Measurements from ENCODE around the gene BTN2A1. TPM values are rescaled to one million over a fixed set of nuclear protein-coding genes. Genes with fewer than 3 reads are reported as not detected.

Gene BTN2A1
- total and polyA plus RNA-seq, 10 of the 15 experiments (the other 5 are each of a cell fraction or from before 2014, with no cell fraction given), result 8.2 to 28.0 (median 15.8) TPM

DNA sequence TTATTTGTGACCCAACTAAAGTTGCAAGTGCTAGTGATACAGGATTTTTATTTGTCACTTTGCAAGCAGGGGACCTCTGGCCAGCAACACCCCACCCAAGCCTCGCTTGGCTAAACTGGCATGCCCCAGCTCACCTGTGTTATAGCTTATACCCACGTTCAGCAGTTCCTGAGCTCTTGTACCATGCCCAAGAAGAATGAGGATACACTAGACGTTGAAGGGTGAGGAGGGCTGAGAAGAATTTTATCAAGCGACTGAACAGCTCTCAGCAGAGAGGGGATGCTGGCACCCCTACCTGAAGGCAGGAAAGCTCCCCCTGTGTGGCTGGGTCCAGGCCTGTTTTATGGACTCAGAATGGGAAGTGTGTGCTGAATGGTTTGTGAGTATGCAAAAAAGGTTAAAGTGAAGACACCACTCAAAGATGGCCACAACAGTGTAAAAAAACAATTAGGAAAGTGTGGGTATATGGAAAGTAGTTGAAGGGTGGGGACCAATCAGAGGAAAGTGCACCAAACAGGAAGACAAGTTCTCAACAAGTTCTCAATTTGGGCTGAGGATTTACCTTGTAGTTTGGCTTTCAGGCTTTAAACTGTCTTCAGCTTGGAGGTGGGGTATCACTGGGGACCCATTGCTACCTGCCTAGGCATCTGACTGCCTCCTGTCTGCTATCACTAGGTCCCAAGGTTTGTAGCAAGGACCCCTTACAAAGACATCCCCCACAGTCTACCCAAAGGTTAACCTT is 15.0 kb downstream of the BTN2A1 start:
- Histone ChIP-seq H3K9me3 (replicated peaks; ENCODE audit: control insufficient read depth, insufficient read depth, low read length) (peaks cover 6% of the 10 kb centered on the region; the same call in 2 of the 3 replicates), H3K4me3 (no peak overlapping the region), H3K27me3 (replicated peaks in 1 of 2; ENCODE audit: control insufficient read depth in 2 of 2, insufficient read depth in 2 of 2, low read length in 1 of 2) (no peaks in the 10 kb centered on the region), H3K4me1 (ENCODE audit: control insufficient read depth, insufficient read depth, low read length) (peaks cover 28% of the 10 kb centered on the region), H3K9ac (ENCODE audit: control insufficient read depth, insufficient read depth, low read length) (peak overlapping the region; percentile 99; the same call in 1 of the 2 replicates), H4K20me1 (ENCODE audit: control insufficient read depth, insufficient read depth) (no peaks in the 10 kb centered on the region), H3K4me2 (ENCODE audit: control insufficient read depth, insufficient read depth) (peak overlapping the region; percentile 58), H2AFZ (ENCODE audit: control insufficient read depth, low read depth, low read length) (peak overlapping the region; percentile 59), H3K79me2 (ENCODE audit: control insufficient read depth, insufficient read depth, low read length) (peaks cover 13% of the 10 kb centered on the region), H3K36me3 (ENCODE audit: control insufficient read depth in 2 of 2, insufficient read depth in 2 of 2, low read length in 1 of 2) (peaks cover 3 to 6% of the 10 kb centered on the region in 2 experiments; a peak in 3 of 4 replicates), H3K27ac (ENCODE audit: control insufficient read depth, insufficient read depth) (peak overlapping the region; percentile 100)
- ChIA-PET SMC1A (ENCODE audit: uncharacterized antibody, unreplicated experiment) (interaction anchor here (0.9 to 3.2 kb wide), 15 partner anchors 8 to 131 kb away, joined by 3 to 26 read pairs (median 5); partner anchors contain the start of genes BTN2A1 and HMGN4), CTCF (interaction anchor here (1.0 to 2.7 kb wide), 4 partner anchors 62 to 141 kb away, joined by 3 to 13 read pairs (median 5); partner anchors contain the start of gene ABT1), POLR2A (interaction anchor here (0.9 to 5.1 kb wide), 9 partner anchors 8 to 90 kb away, joined by 3 to 38 read pairs (median 7); partner anchors contain the start of genes BTN2A2 and HMGN4), RAD21 (ENCODE audit: unreplicated experiment) (interaction anchor here (1.0 to 3.1 kb wide), 10 partner anchors 27 to 131 kb away, joined by 3 to 27 read pairs (median 8); partner anchors contain the start of gene HMGN4)
- FAIRE-seq (no peak), ATAC-seq (no peak), DNase-seq (ENCODE audit: low read depth, low spot score) (no peak)
- in situ Hi-C loops (cut with MboI) (no loop called here), intact Hi-C loops (cut with micrococcal nuclease; ENCODE audit: unreplicated experiment) (no loop called here)
- 47% methylated on average over 4 of the region's 4 CpGs for WGBS (ENCODE audit: insufficient coverage, insufficient replicate concordance, low lambda C conversion rate, missing lambda C conversion rate)
- no TSS peak for BruUV-seq (replicated peaks)
- no peak for TF ChIP-seq NFXL1 (IDR thresholded peaks at IDR 0.05; ENCODE audit: borderline replicate concordance)
- TF ChIP-seq FOXM1 (IDR thresholded peaks at IDR 0.05; ENCODE audit: low read depth, low read length), result no peak
- TF ChIP-seq YY1 (IDR thresholded peaks at IDR 0.05; ENCODE audit: low read depth, low read length), result no peak
- no peak for TF ChIP-seq RFX5 (IDR thresholded peaks at IDR 0.05; ENCODE audit: low read depth, low read length)
- TF ChIP-seq, protein P1, sequence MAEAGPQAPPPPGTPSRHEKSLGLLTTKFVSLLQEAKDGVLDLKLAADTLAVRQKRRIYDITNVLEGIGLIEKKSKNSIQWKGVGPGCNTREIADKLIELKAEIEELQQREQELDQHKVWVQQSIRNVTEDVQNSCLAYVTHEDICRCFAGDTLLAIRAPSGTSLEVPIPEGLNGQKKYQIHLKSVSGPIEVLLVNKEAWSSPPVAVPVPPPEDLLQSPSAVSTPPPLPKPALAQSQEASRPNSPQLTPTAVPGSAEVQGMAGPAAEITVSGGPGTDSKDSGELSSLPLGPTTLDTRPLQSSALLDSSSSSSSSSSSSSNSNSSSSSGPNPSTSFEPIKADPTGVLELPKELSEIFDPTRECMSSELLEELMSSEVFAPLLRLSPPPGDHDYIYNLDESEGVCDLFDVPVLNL (IDR thresholded peaks at IDR 0.05; ENCODE audit: low read depth, low read length), result no peak
- TF ChIP-seq, protein P2, sequence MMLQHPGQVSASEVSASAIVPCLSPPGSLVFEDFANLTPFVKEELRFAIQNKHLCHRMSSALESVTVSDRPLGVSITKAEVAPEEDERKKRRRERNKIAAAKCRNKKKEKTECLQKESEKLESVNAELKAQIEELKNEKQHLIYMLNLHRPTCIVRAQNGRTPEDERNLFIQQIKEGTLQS (IDR thresholded peaks at IDR 0.05; ENCODE audit: borderline replicate concordance, extremely low read depth, low read depth, low read length), result no peak
- TF ChIP-seq, protein P3, sequence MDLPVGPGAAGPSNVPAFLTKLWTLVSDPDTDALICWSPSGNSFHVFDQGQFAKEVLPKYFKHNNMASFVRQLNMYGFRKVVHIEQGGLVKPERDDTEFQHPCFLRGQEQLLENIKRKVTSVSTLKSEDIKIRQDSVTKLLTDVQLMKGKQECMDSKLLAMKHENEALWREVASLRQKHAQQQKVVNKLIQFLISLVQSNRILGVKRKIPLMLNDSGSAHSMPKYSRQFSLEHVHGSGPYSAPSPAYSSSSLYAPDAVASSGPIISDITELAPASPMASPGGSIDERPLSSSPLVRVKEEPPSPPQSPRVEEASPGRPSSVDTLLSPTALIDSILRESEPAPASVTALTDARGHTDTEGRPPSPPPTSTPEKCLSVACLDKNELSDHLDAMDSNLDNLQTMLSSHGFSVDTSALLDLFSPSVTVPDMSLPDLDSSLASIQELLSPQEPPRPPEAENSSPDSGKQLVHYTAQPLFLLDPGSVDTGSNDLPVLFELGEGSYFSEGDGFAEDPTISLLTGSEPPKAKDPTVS (IDR thresholded peaks at IDR 0.05; ENCODE audit: low read depth, low read length), result no peak
- 0 out of 2 replicates have a peak, but pooled peaks have one; percentile 45 for TF ChIP-seq HDGF (IDR thresholded peaks at IDR 0.05)
- TF ChIP-seq, protein P4, sequence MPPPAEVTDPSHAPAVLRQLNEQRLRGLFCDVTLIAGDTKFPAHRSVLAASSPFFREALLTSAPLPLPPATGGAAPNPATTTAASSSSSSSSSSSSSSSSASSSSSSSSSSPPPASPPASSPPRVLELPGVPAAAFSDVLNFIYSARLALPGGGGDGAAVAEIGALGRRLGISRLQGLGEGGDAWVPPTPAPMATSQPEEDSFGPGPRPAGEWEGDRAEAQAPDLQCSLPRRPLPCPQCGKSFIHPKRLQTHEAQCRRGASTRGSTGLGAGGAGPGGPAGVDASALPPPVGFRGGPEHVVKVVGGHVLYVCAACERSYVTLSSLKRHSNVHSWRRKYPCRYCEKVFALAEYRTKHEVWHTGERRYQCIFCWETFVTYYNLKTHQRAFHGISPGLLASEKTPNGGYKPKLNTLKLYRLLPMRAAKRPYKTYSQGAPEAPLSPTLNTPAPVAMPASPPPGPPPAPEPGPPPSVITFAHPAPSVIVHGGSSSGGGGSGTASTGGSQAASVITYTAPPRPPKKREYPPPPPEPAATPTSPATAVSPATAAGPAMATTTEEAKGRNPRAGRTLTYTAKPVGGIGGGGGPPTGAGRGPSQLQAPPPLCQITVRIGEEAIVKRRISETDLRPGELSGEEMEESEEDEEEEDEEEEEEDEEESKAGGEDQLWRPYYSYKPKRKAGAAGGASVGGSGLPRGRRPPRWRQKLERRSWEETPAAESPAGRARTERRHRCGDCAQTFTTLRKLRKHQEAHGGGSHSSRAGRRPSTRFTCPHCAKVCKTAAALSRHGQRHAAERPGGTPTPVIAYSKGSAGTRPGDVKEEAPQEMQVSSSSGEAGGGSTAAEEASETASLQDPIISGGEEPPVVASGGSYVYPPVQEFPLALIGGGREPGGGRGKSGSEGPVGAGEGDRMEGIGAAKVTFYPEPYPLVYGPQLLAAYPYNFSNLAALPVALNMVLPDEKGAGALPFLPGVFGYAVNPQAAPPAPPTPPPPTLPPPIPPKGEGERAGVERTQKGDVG (CRISPR knock-in tag; IDR thresholded peaks at IDR 0.05), result no peak
- no peak for TF ChIP-seq CBFB (IDR thresholded peaks at IDR 0.05; ENCODE audit: low read depth)
- TF ChIP-seq, protein P5, sequence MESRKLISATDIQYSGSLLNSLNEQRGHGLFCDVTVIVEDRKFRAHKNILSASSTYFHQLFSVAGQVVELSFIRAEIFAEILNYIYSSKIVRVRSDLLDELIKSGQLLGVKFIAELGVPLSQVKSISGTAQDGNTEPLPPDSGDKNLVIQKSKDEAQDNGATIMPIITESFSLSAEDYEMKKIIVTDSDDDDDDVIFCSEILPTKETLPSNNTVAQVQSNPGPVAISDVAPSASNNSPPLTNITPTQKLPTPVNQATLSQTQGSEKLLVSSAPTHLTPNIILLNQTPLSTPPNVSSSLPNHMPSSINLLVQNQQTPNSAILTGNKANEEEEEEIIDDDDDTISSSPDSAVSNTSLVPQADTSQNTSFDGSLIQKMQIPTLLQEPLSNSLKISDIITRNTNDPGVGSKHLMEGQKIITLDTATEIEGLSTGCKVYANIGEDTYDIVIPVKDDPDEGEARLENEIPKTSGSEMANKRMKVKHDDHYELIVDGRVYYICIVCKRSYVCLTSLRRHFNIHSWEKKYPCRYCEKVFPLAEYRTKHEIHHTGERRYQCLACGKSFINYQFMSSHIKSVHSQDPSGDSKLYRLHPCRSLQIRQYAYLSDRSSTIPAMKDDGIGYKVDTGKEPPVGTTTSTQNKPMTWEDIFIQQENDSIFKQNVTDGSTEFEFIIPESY (IDR thresholded peaks at IDR 0.05), result no peak
- TF ChIP-seq SP1 (IDR thresholded peaks at IDR 0.05; ENCODE audit: low read depth, low read length), result no peak

All from GM12878 (cell line).